ENCODE results near the gene ZNF521.

DNA sequence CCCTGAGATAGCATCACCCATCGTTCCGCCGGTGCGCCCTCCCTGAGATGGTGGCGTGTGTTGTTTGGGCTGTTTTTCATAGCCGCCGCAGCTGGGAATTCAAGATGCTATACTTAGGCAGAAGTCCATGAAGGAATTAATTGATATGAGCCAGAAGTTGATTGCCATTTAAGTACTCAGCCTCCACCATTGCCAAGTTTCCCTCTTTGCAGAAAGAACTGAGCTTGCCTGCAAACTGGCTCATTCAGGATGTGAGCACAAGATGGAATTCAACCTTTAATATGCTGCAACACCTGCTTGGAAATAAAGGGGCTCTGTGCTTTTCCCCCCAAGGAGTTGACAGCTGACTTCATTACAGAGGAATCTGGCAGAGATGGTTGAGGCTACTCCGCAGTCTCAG, 295.5 kb downstream of the ZNF521 start:
- TF ChIP-seq, protein P1, sequence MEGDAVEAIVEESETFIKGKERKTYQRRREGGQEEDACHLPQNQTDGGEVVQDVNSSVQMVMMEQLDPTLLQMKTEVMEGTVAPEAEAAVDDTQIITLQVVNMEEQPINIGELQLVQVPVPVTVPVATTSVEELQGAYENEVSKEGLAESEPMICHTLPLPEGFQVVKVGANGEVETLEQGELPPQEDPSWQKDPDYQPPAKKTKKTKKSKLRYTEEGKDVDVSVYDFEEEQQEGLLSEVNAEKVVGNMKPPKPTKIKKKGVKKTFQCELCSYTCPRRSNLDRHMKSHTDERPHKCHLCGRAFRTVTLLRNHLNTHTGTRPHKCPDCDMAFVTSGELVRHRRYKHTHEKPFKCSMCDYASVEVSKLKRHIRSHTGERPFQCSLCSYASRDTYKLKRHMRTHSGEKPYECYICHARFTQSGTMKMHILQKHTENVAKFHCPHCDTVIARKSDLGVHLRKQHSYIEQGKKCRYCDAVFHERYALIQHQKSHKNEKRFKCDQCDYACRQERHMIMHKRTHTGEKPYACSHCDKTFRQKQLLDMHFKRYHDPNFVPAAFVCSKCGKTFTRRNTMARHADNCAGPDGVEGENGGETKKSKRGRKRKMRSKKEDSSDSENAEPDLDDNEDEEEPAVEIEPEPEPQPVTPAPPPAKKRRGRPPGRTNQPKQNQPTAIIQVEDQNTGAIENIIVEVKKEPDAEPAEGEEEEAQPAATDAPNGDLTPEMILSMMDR (IDR thresholded peaks at IDR 0.05; ENCODE audit: insufficient read depth, low read length, poor library complexity, severe bottlenecking), result no peak
- no peak for TF ChIP-seq EZH2phosphoT487 (conservative IDR thresholded peaks at IDR 0.05; ENCODE audit: low read length)

Data from SU-DHL-6 (cell line).